ENCODE measurements around the gene FAM219B.

The FAM219B gene

GRCh38 chr15:74870436-74871215 lies 36.0 kb downstream of the FAM219B start:
- DNase-seq (ENCODE audit: low spot score) = no peak
- no peak for TF ChIP-seq CTCF (IDR thresholded peaks at IDR 0.05; ENCODE audit: extremely low read depth, missing control alignments)

- no peak for TF ChIP-seq CTCF (IDR thresholded peaks at IDR 0.05; ENCODE audit: extremely low read depth, missing control alignments)
- peak; percentile 80 for DNase-seq (ENCODE audit: low spot score)
Measured at GRCh38 chr15:74869726-74870407, 36.8 kb downstream of the FAM219B start.

- no peak for TF ChIP-seq CTCF (IDR thresholded peaks at IDR 0.05; ENCODE audit: extremely low read depth, missing control alignments)
- no peak for DNase-seq (ENCODE audit: low spot score)
Measured at GRCh38 chr15:74869372-74869725, 37.3 kb downstream of the FAM219B start.

GRCh38 chr15:74868059-74868458 lies 38.6 kb downstream of the FAM219B start:
- TF ChIP-seq CTCF (IDR thresholded peaks at IDR 0.05; ENCODE audit: extremely low read depth, missing control alignments) = no peak
- no peak for DNase-seq (ENCODE audit: low spot score)

GRCh38 chr15:74867466-74868038 lies 39.1 kb downstream of the FAM219B start:
- DNase-seq (ENCODE audit: low spot score) = no peak
- no peak for TF ChIP-seq CTCF (IDR thresholded peaks at IDR 0.05; ENCODE audit: extremely low read depth, missing control alignments)

GRCh38 chr15:74866090-74866489 lies 40.6 kb downstream of the FAM219B start:
- DNase-seq (ENCODE audit: low spot score) = no peak
- no peak for TF ChIP-seq CTCF (IDR thresholded peaks at IDR 0.05; ENCODE audit: extremely low read depth, missing control alignments)

GRCh38 chr15:74865316-74865715 lies 41.3 kb downstream of the FAM219B start:
- no peak for DNase-seq (ENCODE audit: low spot score)
- no peak for TF ChIP-seq CTCF (IDR thresholded peaks at IDR 0.05; ENCODE audit: extremely low read depth, missing control alignments)
